Measurements from ENCODE around the gene D2HGDH.

The D2HGDH gene

DNA sequence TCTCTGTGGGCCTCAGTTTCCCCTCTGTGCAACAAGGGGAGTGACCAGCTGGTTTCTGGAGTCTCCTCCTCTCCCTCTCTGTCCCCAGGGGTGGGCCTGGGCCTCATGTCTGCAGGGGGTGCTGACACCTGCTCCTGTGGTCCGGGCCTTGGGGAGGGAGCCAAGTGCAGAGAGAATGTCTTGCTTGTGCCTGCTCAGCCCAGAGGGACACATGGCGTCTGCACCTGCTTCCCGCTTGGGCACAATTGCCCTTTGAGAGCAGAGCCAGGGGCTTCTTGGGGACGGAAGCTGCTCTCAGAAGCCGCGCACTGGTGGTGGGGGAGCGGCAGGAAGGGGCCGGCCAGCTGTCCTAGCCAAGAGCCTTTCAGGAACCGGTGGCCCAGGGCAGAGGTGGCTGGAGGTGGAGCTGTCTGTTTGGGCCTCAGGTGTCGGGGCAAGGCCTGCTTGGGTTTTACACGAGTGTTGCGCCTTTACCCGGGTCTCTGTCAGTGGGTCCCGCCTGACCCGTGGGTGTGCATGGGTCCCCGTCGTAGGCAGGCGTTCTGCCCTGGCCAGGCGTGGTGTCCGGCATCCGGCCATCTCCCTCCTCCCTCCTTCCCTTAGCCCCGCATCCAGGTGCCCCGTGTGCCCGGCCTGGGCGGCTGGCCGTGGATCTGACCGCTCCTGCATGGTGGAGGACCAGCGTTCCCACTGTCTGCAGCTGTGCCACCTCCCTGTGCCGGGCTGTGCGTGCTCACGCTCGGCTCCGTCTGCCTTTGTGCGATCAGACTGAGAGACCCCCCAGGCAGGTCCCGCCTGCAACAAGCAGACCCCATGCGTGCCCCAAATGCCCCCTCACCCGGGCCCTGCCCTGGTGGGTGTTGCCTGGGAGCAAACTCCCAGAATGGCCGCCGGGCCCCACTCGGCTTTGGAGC lies 78.6 kb downstream of the D2HGDH start:
- H3K27ac ChIP-seq = peak overlapping the region; percentile 57
- H3K9me3 ChIP-seq (ENCODE audit: low read depth, low read length) = no peaks in the 10 kb centered on the region
- no peaks in the 10 kb centered on the region for H3K36me3 ChIP-seq (ENCODE audit: insufficient read depth, low read length)
- no peak overlapping the region for H3K9ac ChIP-seq (ENCODE audit: insufficient read length)
- H3K4me3 ChIP-seq = no peak overlapping the region
- DNase-seq (ENCODE audit: low read depth, low spot score) = no peak
- TF ChIP-seq EZH2 (IDR thresholded peaks at IDR 0.05) (no peak), FOXP2 (optimal IDR thresholded peaks at IDR 0.05; ENCODE audit: control extremely low read depth, extremely low read length, insufficient read depth) (no peak), POLR2AphosphoS5 (IDR thresholded peaks at IDR 0.05; ENCODE audit: borderline replicate concordance, low read depth, low read length) (no peak)

DNA sequence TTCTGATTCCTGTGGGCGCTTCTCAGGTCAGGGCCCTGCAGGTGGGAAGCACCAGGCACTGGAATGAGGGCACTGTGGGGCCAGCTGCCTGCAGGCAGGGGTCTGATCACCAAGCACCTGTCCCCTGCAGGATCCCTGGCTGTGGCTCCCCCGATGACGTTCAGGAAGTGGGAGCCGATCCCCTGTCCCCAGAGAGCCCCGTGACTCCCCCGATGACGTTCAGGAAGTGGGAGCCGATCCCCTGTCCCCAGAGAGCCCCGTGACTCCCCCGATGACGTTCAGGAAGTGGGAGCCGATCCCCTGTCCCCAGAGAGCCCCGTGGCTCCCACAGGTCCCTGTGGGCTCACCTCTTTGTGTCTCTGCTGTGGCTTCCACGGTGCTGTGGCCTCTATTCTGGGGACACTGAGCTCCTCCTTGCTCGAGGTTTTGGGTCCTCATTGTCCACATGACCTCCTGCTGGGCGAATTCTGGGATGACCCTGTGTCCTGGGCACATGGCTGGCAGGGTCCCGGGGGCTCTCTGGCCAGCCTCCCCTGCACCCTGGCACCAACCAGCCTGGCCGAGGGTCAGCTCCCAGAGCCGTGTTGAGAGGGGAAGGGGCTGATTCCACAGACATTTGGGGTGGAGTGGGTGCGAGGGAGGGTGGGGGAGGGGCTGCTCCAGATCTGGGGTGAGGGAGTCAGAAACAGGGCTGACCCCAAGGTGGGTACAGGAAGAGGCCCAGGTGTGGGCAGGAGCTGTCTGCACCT lies 79.4 kb downstream of the D2HGDH start:
- H3K9ac ChIP-seq (ENCODE audit: insufficient read length) = peak overlapping the region; percentile 70
- no peak for DNase-seq (ENCODE audit: low read depth, low spot score)
- no peak for TF ChIP-seq FOXP2 (optimal IDR thresholded peaks at IDR 0.05; ENCODE audit: control extremely low read depth, extremely low read length, insufficient read depth)
- TF ChIP-seq EZH2 (IDR thresholded peaks at IDR 0.05) = no peak
- peak; percentile 30; the same call in 1 of the 2 replicates for TF ChIP-seq POLR2AphosphoS5 (IDR thresholded peaks at IDR 0.05; ENCODE audit: borderline replicate concordance, low read depth, low read length)

DNA sequence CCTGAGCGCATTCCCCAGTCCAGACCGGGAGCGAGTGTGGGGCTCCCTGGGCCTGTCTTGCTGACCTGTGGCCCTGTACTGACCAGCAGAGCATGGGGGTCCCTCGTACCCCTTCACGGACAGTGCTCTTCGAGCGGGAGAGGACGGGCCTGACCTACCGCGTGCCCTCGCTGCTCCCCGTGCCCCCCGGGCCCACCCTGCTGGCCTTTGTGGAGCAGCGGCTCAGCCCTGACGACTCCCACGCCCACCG lies 79.9 kb downstream of the D2HGDH start:
- no peak for TF ChIP-seq POLR2AphosphoS5 (IDR thresholded peaks at IDR 0.05; ENCODE audit: borderline replicate concordance, low read depth, low read length)
- no peak for TF ChIP-seq FOXP2 (optimal IDR thresholded peaks at IDR 0.05; ENCODE audit: control extremely low read depth, extremely low read length, insufficient read depth)
- no peak for TF ChIP-seq EZH2 (IDR thresholded peaks at IDR 0.05)
- Histone ChIP-seq H3K9ac (ENCODE audit: insufficient read length) (no peak overlapping the region), H3K9me3 (ENCODE audit: low read depth, low read length) (no peaks in the 10 kb centered on the region), H3K27ac (peak overlapping the region; percentile 42; the same call in 1 of the 2 replicates), H3K36me3 (ENCODE audit: insufficient read depth, low read length) (no peaks in the 10 kb centered on the region), H3K4me3 (no peak overlapping the region)
- no peak for DNase-seq (ENCODE audit: low read depth, low spot score)

More for the DNA sequence above, 79.4 kb downstream of the D2HGDH start:
- H3K36me3 ChIP-seq (ENCODE audit: insufficient read depth, low read length) = no peaks in the 10 kb centered on the region
- H3K4me3 ChIP-seq = peak overlapping the region; percentile 38; the same call in 1 of the 2 replicates
- H3K9me3 ChIP-seq (ENCODE audit: low read depth, low read length) = no peaks in the 10 kb centered on the region
- peak overlapping the region; percentile 78 for H3K27ac ChIP-seq

DNA sequence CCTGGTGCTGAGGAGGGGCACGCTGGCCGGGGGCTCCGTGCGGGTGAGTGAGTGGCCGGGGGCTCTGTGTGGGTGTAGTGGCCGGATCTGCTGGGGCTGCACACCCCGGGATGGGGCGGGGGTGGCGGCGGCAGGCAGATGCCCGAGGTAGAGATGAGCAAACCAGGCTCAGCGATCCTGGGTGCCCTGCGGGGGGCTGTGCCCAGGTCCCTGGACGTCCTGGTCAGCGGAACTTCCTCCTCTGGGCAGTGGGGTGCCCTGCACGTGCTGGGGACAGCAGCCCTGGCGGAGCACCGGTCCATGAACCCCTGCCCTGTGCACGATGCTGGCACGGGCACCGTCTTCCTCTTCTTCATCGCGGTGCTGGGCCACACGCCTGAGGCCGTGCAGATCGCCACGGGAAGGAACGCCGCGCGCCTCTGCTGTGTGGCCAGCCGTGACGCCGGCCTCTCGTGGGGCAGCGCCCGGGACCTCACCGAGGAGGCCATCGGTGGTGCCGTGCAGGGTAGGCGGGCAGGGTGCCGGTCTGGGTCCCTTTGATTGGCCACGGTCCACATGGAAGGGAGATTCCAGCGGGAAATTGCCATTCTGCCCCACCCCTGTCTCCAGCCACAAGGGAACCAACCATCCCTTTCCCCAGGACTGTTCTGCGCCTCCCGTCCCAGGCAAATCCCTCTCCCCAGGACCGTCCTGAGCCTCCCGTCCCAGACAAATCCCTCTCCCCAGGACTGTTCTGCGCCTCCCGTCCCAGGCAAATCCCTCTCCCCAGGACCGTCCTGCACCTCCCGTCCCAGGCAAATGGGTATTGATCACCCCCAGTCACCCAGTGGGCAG lies 80.4 kb downstream of the D2HGDH start:
- no peak for DNase-seq (ENCODE audit: low read depth, low spot score)
- Histone ChIP-seq H3K4me3 (no peak overlapping the region), H3K27ac (no peak overlapping the region; the same call in 1 of the 2 replicates), H3K9ac (ENCODE audit: insufficient read length) (no peak overlapping the region), H3K36me3 (ENCODE audit: insufficient read depth, low read length) (no peaks in the 10 kb centered on the region), H3K9me3 (ENCODE audit: low read depth, low read length) (no peaks in the 10 kb centered on the region)
- TF ChIP-seq POLR2AphosphoS5 (IDR thresholded peaks at IDR 0.05; ENCODE audit: borderline replicate concordance, low read depth, low read length) (no peak), FOXP2 (optimal IDR thresholded peaks at IDR 0.05; ENCODE audit: control extremely low read depth, extremely low read length, insufficient read depth) (no peak), EZH2 (IDR thresholded peaks at IDR 0.05) (no peak)

DNA sequence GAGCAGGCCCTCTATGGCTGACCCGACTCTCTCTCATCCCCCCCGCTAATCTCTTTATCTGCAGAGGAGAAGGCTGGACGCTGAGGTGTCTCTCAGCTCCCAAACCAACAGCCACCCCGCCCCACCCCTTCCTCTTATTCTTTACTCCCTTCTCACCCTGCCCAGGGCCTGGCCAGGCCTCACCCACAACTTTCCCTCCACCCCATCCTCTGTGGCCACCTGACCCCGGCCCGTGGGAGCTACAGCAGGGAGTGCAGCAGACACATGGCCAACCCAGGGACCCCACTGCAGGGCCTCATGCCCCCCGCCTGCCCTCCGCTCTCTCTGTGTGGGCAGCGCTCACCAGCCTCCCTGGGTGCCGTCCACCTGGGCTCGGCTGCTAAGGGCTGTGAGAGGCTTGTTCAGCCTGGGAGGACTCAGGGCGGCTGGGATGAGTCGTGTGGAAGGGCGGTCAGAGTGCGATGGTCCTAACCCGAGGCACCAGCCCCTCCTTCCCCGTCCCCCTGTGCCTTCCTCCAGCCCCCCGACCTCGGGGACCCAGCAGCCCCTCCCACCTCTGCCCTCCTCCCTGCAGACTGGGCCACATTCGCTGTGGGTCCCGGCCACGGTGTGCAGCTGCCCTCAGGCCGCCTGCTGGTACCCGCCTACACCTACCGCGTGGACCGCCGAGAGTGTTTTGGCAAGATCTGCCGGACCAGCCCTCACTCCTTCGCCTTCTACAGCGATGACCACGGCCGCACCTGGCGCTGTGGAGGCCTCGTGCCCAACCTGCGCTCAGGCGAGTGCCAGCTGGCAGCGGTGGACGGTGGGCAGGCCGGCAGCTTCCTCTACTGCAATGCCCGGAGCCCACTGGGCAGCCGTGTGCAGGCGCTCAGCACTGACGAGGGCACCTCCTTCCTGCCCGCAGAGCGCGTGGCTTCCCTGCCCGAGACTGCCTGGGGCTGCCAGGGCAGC lies 81.3 kb downstream of the D2HGDH start:
- Histone ChIP-seq H3K4me3 (no peak overlapping the region), H3K27ac (no peak overlapping the region), H3K36me3 (ENCODE audit: insufficient read depth, low read length) (no peaks in the 10 kb centered on the region), H3K9ac (ENCODE audit: insufficient read length) (no peak overlapping the region), H3K9me3 (ENCODE audit: low read depth, low read length) (no peaks in the 10 kb centered on the region)
- DNase-seq (ENCODE audit: low read depth, low spot score) = no peak
- no peak for TF ChIP-seq FOXP2 (optimal IDR thresholded peaks at IDR 0.05; ENCODE audit: control extremely low read depth, extremely low read length, insufficient read depth)
- no peak for TF ChIP-seq EZH2 (IDR thresholded peaks at IDR 0.05)
- TF ChIP-seq POLR2AphosphoS5 (IDR thresholded peaks at IDR 0.05; ENCODE audit: borderline replicate concordance, low read depth, low read length) = no peak

DNA sequence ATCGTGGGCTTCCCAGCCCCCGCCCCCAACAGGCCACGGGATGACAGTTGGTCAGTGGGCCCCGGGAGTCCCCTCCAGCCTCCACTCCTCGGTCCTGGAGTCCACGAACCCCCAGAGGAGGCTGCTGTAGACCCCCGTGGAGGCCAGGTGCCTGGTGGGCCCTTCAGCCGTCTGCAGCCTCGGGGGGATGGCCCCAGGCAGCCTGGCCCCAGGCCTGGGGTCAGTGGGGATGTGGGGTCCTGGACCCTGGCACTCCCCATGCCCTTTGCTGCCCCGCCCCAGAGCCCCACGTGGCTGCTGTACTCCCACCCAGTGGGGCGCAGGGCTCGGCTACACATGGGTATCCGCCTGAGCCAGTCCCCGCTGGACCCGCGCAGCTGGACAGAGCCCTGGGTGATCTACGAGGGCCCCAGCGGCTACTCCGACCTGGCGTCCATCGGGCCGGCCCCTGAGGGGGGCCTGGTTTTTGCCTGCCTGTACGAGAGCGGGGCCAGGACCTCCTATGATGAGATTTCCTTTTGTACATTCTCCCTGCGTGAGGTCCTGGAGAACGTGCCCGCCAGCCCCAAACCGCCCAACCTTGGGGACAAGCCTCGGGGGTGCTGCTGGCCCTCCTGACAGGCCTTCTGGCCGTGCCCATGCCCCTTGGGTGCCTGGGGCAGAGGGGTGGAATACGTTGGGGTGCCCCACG lies 82.1 kb downstream of the D2HGDH start:
- Histone ChIP-seq H3K9ac (ENCODE audit: insufficient read length) (no peak overlapping the region), H3K9me3 (ENCODE audit: low read depth, low read length) (no peaks in the 10 kb centered on the region), H3K36me3 (ENCODE audit: insufficient read depth, low read length) (no peaks in the 10 kb centered on the region), H3K27ac (peak overlapping the region; percentile 68), H3K4me3 (no peak overlapping the region)
- DNase-seq (ENCODE audit: low read depth, low spot score) = no peak
- no peak for TF ChIP-seq EZH2 (IDR thresholded peaks at IDR 0.05)
- no peak for TF ChIP-seq POLR2AphosphoS5 (IDR thresholded peaks at IDR 0.05; ENCODE audit: borderline replicate concordance, low read depth, low read length)
- no peak for TF ChIP-seq FOXP2 (optimal IDR thresholded peaks at IDR 0.05; ENCODE audit: control extremely low read depth, extremely low read length, insufficient read depth)
